Activated CD8-positive, alpha-beta memory T cell treated with anti-CD3 and anti-CD28 coated beads, Interleukin-2, amount 50 U/mL, for 1 hour (primary cell): ENCODE results near the gene TMEM107.

Source experiments
- DNase-seq: peaks from one replicate; pipeline ENCODE4 v3.0.0-alpha.2; 2020; ENCODE audit errors: extremely low read depth

TMEM107 gene

DNA sequence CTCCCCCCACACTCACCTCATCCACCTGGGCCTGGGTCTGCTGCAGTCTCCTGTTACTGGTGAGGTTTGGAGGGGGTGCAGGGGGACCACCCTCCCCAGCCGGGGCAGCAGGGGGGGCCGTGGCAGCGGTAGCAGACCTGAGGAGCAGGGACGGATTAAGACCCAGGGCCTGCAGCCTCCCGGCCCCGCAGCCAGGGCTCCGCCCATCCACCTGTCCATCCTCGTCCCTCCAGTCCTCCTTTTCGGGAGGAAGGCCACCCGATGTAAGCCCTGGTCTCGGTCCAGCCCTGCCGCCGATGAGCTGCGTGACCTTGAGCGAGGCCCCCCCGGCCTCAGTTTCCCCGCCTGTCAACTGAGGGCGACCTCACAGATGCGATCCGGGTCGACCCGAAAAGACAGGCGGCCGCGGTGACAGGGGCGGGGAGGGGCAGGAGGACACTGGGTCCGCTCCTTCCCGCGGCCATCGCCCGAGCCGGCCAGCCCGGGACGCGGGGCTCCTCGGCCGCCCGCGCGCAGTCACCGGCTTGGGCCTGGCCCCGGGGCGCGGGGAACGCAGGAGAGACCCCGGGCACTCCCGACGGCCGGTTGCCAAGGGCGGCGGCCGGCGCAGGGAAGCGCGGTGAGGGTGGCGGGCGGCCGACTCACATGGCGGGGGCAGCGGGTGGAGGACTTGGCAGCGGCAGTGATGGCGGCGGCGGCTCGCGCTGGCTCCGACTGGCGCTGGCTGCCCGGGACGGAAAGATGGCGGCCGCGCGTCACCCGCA is 13.8 kb downstream of the TMEM107 start, which contains the start of gene VAMP2:
Gene VAMP2, minus strand, starts transcription at position 716 of the 764 bp plus-strand sequence. Its CDS starts 69 bp downstream, at position 647.
- DNase-seq: no peak

DNA sequence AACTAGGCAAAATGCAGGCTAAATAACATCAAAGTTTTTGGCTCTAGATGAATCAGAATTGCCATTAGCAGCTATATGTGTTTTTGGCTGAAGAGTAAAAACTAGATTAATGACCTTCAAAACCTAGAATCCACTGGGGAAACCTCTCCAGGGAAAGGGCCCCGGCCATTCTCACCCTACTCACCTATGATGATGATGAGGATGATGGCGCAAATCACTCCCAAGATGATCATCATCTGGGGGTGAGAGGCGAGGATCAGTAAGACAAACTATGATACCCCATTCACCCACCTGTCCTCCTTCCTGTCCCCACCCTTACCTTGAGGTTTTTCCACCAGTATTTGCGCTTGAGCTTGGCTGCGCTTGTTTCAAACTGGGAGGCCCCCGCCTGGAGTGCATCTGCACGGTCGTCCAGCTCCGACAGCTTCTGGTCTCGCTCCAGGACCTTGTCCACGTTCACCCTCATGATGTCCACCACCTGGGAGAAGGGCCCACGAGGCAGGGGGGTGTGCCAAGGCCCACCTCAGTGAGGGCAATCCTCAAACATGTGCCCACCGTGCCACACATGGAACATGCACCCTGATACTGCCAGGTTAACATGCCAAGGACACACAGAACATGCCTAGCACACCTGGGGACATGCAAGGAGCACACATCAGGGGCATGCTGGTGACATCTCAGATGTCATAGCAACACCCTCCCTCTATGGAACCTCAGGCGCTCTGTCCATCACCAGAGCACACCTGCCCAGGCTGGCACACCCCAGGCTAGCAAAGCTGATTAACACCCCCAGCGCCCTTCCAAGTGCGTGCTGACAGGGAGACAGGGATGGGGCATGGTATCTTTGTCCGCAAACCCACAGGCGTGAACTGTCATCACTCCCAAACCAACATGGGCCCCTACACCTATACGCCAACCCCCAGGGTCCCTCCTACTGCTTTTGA is 14.6 kb downstream of the TMEM107 start:
- no peak for DNase-seq

DNA sequence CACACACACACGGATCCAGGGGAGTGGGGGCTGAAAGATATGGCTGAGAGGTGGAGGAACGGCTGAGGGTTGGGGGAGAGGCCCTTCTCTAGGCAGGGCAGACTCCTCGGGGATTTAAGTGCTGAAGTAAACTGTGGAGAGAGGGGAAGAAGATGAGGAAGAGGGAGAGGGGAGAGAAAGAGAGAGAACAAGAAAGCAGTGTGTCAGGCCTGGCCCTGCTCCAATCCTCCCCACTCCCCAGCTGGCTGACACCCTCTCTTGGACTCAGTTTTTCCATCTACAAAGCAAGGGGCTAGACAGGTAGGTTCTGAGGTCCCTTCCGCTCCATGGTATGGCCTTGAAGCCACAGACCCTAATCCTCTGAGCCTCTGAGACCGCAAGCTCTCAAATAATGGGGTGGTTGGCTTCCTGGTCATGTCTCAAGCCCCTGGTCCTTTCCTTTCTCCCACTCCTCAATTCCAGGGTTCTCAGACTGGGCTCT is 15.4 kb downstream of the TMEM107 start:
- no peak for DNase-seq

DNA sequence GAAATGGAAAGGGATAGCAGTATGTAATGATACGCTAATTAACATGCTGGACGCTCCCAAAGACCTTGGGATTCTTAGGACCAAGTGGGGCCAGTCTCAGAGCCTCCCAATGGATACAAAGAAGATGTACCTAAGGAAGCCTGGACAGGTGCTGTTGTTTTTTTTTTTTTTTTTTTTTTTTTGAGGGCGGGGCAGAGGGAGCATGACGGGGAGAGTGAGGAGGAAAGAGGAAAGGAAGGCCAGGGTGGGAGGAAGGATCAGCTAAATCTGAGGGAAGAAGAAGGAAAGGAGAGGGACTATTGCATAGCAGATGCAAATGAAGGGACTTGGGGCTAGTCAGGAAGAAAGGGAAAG is 16.0 kb downstream of the TMEM107 start:
- no peak for DNase-seq

DNA sequence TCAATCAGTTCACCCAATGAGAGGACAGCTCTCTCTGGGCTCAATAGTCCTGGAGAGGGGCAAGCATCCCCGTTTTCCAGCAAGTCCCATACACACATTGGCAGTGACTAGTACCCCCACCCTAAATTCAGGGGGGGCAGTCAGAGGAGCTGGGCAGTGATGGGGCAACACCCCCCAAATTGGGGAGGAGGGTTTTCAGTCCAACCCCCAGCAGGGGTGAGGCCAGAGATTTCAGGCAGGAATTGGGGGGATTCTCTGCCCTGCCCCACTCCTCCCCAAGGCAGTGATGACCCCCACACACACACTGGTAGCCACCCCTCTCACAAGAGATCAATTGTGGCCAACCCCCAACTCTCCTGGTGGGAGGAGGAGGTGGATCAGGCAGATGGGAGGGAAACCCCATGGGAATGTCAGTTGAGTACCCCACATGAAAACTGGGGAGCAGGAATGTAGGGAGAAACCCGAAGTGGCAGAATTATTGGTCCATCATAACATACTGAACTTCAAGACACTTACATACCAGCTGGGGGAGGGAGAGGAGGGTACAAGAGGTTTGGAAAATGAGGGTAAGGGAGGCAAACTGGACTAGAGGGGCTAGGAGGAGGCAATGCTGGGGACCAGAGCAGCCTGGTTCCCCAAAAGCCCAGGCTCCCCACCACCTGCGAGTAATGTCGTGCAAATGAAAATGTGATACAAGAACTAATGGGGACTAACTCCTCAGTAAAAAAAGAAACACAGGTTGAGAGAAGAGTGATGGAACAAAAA is 16.5 kb downstream of the TMEM107 start:
- no peak for DNase-seq

DNA sequence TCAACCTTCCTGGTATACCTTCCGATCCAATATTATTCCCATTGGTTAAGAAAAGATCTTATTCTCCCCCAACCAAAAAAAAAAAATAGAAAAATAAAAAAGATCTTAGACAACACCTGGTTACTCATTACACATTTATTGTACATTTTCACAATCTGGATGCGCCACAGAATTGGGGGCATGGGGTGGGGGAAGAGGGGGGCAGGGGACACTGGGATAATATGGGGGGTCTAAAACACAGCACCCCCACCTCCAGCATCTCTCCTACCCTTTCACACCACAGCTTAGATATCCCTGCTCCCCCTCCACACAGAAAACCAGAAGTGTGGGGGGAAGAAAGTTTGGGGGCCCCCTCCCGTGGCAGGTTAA is 17.2 kb downstream of the TMEM107 start:
- no peak for DNase-seq

DNA sequence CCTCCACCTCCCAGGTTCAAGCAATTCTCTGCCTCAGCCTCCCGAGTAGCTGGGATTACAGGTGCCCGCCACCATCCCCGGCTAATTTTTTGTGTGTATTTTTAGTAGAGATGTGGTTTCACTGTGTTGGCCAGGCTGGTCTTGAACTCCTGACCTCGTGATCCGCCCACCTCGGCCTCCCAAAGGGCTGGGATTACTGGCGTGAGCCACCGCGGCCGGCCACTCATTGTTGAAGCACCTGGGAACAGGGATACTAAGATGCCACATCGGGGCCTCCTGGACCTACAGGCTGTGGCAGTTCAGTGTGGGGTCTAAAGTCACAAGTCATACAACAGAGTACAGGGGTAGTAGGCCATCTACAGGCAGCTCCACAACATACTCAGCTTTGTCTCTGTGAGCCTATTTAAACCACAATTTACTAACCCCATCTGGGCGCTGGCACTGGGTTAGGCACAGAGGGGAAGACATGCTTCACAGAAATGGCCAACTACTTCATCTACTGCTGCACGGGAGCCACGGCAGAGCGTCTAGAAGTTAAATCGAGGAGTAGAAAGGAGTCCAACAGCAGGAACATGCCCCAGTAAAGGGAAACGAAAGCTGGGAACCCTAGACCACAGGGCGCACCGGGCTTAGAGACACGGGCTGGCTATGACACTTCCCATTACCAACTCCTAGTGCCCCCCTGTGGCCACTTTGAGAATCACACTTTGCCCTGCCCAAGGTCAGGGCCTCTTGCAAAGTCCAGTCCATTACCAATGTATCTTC is 17.7 kb downstream of the TMEM107 start:
- DNase-seq: no peak

DNA sequence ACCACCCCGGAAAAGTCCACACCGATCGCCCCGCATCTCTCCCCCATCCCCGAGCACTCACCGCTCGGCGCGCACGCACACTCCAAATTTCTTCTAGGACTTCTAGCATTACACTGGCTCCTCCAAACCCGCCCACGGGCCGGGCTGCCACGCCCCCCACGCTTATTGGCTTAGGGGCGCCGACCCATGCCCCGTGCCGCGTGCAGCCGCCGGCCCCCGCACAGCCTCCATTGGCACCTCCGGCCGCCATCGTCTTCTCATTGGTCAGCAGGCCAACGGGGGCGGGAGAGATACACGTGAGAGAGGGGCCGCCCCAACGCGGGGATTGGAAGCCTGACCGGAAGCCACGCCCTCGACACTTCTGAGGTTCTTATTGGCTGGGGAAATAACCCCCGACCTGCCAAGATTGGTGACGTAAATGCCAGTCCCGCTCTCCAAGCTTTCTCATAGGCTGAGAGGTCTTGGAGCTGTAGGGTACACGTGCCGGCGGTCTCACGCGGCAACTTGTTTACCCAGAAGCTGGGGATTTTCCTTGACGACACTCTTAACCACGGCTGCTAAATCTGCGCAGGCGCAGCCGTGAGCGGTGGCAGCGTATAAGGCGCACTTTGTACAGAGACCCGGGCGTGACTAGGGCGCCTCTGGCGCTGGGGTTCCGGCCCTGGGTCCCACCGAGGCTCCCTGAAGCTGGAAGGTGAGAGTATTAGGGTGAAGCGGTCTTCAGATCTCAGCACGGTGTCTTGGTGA is 19.8 kb downstream of the TMEM107 start:
- peak; percentile 100 for DNase-seq

DNA sequence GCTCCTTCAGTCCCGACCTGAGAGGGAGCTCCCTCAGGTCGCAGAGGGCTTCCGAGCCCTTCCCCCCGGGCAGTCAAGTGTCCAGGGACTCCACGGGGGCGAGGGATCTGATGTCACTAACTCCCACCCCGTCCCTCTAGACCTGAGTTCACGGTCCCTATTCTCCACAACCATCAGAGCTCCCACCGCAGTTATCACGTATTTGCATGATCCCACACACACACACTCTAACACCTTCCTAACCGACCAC is 20.3 kb downstream of the TMEM107 start:
- no peak for DNase-seq

DNA sequence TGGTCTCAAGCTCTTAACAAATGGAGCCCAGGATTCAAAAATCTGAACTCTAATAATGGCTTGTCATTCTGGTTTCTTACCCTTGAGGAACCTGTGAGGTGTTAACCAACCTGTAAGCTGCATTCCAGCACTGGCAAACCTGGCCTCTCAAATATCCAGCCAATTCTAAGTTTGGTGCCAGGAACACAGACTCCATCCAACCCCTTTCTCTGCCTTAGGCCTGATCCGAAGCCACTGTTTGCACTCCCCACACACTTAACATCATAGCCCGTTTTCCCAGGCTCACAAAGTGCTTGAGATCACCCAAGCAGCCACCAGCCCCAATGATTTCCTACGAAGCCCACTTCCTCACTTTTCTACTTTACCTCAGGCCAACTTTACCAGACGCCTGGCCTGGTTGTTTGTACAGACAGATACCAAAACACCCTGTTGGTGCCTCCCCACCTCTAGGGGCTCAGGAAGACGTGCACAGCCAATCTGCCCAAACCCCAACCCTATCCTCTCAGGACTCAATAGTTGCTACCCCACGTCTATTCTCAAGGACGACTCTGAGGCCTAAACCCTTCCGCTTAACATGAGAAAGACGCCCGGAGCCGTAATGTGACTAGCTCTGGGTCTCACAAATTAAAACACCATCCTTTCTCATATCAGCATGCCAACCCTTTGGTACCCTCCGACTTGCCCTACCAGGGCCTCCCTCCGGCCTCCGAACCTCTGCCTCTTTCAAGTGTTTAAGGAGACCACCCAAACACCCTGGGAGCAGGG is 20.8 kb downstream of the TMEM107 start:
- DNase-seq: no peak

DNA sequence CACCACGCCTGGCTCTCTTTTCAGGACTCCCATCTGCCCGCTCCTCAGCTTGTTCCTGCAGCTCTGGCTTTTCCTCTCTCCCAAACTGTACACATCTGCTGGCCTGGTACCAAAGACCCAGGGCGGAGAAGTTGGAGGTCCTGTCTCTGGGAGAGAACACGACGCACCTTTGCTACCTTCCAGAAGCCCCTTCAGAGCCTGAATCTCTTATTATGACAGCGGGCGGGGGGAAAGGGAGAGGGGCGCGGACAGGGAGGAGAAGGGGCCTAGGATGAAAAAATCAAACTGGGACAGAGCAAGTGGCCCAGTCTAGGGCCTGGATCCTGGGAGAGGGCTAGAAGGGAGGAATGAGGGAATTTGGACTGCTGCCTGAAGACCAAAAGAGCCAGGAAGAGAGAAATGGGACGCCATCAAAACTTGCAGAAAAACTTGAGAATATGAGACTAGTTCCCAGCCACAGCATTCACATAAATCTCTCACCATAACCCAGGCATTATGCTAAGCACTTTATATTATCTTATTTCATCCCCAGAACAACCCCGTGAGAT is 21.5 kb downstream of the TMEM107 start:
- no peak for DNase-seq

DNA sequence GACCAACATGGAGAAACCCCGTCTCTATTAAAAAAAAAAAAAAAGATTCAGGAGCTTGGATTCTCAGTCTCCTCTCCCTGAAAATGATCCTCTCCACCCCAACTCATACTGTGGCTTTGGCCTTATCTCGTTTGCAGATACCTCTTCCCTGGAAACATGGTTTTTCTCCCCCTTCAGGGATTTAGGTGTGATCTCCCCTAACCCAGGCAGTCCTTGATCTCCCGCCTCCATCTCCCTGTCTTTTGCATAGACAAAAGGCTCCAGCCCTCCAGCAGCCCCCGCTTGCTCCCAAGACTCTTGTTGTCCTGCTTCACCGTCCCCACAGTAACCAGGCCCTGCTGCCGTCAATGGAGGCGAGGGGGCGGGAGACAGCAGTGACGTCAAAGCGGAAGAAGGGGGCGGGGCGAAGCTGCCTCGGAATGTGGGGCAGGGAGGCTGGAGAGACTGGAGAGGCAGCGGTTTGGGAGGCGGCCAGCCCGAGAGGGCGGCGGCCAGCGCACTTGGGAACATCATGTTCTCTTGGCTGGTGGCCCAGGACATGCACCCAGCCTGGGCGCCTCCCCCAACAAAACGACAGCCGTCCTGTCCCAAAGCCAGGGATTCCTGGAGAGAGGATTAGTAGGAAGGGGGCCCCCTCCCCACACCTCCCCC is 22.1 kb downstream of the TMEM107 start:
- peak; percentile 79 for DNase-seq

DNA sequence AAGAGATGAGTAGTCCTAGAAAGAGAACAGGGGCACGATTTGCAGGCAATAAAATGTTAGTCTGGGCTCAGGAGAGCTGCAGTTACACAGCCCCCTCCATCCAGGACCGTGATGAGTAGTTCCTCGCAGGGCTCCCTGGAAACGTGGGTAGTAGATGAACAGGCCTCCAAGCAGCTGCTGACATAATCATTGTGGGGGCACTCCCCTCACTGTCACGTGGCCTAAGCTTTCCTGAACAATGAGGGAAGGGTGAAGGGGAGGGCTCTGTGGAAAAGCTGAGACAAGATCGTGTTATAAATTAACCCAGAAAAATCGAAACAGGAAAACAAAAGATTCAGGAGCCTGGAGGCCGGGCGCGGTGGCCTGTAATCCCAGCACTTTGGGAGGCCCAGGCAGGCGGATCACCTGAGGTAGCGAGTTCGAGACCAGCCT is 22.6 kb downstream of the TMEM107 start:
- DNase-seq: no peak

DNA sequence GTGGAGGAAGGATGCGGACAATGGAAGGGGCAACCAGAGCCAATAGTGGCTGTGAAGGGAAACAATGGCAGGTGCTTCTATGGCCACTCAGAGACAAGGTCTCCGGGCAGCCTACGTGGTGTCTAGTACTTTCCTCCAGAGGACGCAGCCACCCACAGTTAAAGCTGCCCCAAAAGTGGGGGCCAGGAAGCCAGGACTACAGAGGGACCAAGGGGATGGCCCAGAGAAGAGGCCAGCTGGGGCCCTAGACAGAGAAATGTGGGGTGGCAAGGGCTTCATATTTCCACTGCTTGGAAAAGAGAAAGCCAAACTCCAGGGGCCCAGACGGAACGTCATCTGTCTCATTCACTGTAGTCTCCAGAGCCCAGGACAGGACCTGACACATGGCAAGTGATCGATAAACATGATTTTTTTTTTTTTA is 23.1 kb downstream of the TMEM107 start:
- DNase-seq: no peak

DNA sequence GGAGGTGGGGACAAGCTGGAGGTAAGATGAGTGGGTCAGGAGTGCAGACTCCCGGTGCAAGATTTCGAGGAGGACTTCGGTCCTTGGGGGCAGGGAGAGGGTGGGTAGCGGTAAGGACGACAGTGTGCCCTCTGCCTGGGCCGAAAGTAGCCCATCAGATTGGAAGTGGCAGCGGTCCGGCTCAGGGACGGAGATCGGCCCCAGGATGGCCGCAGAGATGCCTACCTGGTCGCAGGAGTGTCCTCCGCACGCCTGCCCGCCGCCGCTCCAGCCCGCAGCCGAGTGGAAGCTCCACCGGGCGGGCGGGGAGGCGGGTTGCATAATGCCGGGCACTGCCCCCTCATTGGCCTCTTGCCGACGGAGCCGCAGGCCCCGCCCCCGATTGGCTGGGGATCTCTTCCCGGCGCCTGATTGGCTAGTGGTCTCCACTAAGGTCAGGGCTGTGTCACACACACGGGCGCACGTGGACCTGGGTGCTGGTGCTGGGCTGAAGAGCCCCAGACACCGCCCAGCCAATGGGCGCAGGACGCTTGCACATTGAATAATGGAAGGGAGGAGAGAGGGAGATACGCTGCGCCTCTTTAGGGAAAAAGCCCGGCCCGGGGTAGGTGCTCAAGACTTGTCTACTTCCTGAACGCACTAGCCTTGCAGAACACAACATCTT is 23.9 kb downstream of the TMEM107 start, which contains the start of gene PER1:
Gene PER1, minus strand, starts transcription at position 293 of the 664 bp plus-strand sequence. CDS start 1,698 bp downstream, outside the sequence.
- no peak for DNase-seq

DNA sequence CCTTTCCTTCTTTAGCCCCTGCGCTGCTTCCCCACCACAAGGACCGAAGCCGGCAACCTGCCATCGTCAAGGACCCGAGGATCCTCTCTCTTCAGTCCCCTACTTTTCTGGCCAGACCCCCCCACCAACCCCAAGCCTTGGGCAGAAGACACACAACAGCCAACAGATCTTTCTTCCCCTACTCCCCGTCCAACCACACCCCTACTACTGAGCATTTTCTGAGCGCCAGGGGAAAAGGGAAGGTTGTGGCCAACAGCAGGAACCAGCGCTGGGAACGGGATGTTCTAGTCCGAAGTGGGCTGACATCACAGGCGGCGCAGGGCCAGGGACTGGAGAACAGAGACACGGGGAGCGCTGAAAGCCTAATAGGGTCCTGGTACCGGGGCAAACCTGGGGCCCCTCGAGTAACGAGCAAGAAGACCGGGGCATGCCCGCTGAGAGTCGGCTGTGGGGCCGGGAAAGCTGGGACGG is 24.5 kb downstream of the TMEM107 start:
- no peak for DNase-seq

DNA sequence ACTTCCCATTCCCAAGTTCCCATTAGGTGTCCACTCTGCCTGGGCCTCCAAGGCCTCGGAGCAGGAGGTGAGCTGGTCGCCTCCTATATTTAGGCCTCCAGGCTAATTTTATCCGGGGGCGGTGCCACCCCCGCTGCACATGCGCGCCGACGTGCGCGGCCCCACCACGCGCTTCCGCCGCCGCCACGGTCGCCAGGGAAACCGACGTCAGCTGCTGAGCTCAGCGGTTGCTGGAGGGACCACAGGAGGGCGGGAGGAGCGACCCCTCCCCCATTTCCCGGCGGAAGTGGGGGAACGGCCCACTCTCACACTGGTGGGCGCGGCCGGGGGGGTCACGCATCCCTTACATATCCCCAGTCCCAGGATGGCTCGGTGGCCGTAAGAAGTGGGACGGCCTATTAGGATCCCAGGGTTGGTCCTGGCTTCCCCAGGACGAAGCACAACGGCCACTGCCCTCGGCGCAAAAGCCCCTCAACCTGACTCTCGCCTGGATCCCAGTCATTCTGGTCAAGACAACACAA is 25.0 kb downstream of the TMEM107 start:
- peak; percentile 81 for DNase-seq
